H9 (cell line): Measurements from ENCODE around the gene GRIA1. TPM values are rescaled to one million over a fixed set of nuclear protein-coding genes. Genes with fewer than 3 reads are reported as not detected.

Source experiments
- DNase-seq: peaks from one replicate; pipeline ENCODE4 v3.0.0-alpha.2; 2017
- H2AFZ ChIP-seq: one replicate; pipeline ENCODE4 v1.6.1; 2013; ENCODE audit warnings: mild to moderate bottlenecking, low read length, control low read depth, moderate library complexity
- H2AK5ac ChIP-seq: 2 replicates; pipeline ENCODE4 v1.6.1; 2013; ENCODE audit warnings: low read length, control low read depth, mixed read lengths; ENCODE audit not compliant: insufficient read length
- H2BK120ac ChIP-seq: one replicate; pipeline ENCODE4 v1.6.1; 2013; ENCODE audit warnings: low read depth, mild to moderate bottlenecking, low read length, control low read depth, inconsistent platforms; ENCODE audit not compliant: poor library complexity, severe bottlenecking
- H2BK12ac ChIP-seq: 2 replicates; pipeline ENCODE4 v1.6.1; 2013; ENCODE audit warnings: low read length, control low read depth, mixed read lengths, low read depth; ENCODE audit not compliant: insufficient read length
- H2BK15ac ChIP-seq: 2 replicates; pipeline ENCODE4 v1.6.1; 2013; ENCODE audit warnings: low read depth, low read length, control low read depth
- H2BK20ac ChIP-seq: one replicate; pipeline ENCODE4 v1.6.1; 2013; ENCODE audit warnings: low read depth, mild to moderate bottlenecking, low read length, control low read depth, inconsistent platforms; ENCODE audit not compliant: poor library complexity, severe bottlenecking
- H2BK5ac ChIP-seq: 2 replicates; pipeline ENCODE4 v1.6.1; 2013; ENCODE audit warnings: low read length, control low read depth, mixed read lengths; ENCODE audit not compliant: insufficient read length
- H3K14ac ChIP-seq: 2 replicates; pipeline ENCODE4 v1.6.1; 2013; ENCODE audit warnings: low read length, control low read depth; ENCODE audit not compliant: insufficient read depth
- H3K18ac ChIP-seq: 2 replicates; pipeline ENCODE4 v1.6.1; 2013; ENCODE audit warnings: low read depth, mild to moderate bottlenecking, mixed read lengths, low read length, control low read depth; ENCODE audit not compliant: insufficient read length
- H3K23ac ChIP-seq: 2 replicates; pipeline ENCODE4 v1.6.1; 2013; ENCODE audit warnings: low read length, control low read depth, mixed read lengths, low read depth; ENCODE audit not compliant: insufficient read length
- H3K23me2 ChIP-seq: 2 replicates; pipeline ENCODE4 v1.6.1; 2013; ENCODE audit warnings: low read depth, mild to moderate bottlenecking, mixed read lengths, low read length, control low read depth; ENCODE audit not compliant: insufficient read length, poor library complexity, severe bottlenecking
- H3K27ac ChIP-seq: 2 replicates; pipeline ENCODE4 v1.5.1; 2013; ENCODE audit warnings: low read length, control low read depth, mixed read lengths, low read depth; ENCODE audit not compliant: insufficient read length
- H3K27me3 ChIP-seq: 2 replicates; pipeline ENCODE4 v1.6.1; 2013; ENCODE audit warnings: low read length, control low read depth, inconsistent platforms; ENCODE audit not compliant: insufficient read depth
- H3K4ac ChIP-seq: 2 replicates; pipeline ENCODE4 v1.6.1; 2013; ENCODE audit warnings: low read depth, mild to moderate bottlenecking, control low read depth, inconsistent platforms, low read length, moderate library complexity
- H3K4me1 ChIP-seq: 2 replicates; pipeline ENCODE4 v1.6.1; 2013; ENCODE audit warnings: low read length, control low read depth, inconsistent platforms; ENCODE audit not compliant: insufficient read depth
- H3K4me2 ChIP-seq: 2 replicates; pipeline ENCODE4 v1.6.1; 2013; ENCODE audit warnings: low read length, control low read depth, mixed read lengths; ENCODE audit not compliant: insufficient read length, insufficient read depth
- H3K56ac ChIP-seq: 2 replicates; pipeline ENCODE4 v1.6.1; 2013; ENCODE audit warnings: low read depth, mild to moderate bottlenecking, mixed read lengths, low read length, control low read depth; ENCODE audit not compliant: insufficient read length
- H3K79me1 ChIP-seq: 2 replicates; pipeline ENCODE4 v1.6.1; 2013; ENCODE audit warnings: low read depth, mild to moderate bottlenecking, moderate library complexity, low read length, control low read depth, inconsistent platforms; ENCODE audit not compliant: insufficient read depth, poor library complexity, severe bottlenecking
- H3K79me2 ChIP-seq: 2 replicates; pipeline ENCODE4 v1.6.1; 2013; ENCODE audit warnings: low read length, control low read depth, inconsistent platforms; ENCODE audit not compliant: insufficient read depth
- H3K9ac ChIP-seq: 2 replicates; pipeline ENCODE4 v1.6.1; 2013; ENCODE audit warnings: low read length, control low read depth, mixed read lengths; ENCODE audit not compliant: insufficient read length; ENCODE audit errors: extremely low read depth
- H3K9me3 ChIP-seq: one replicate; pipeline ENCODE4 v1.6.1; 2013; ENCODE audit warnings: low read depth, low read length, inconsistent platforms; ENCODE audit not compliant: control insufficient read depth
- H3T11ph ChIP-seq: one replicate; pipeline ENCODE4 v1.6.1; 2013; ENCODE audit warnings: mild to moderate bottlenecking, low read length, control low read depth, inconsistent platforms
- H4K20me1 ChIP-seq: one replicate; pipeline ENCODE4 v1.6.1; 2013; ENCODE audit not compliant: control insufficient read depth, insufficient read length, insufficient read depth
- H4K5ac ChIP-seq: 2 replicates; pipeline ENCODE4 v1.6.1; 2013; ENCODE audit warnings: low read depth, mild to moderate bottlenecking, mixed read lengths, low read length, control low read depth; ENCODE audit not compliant: insufficient read length
- H4K8ac ChIP-seq: replicated peaks from 2 replicates; pipeline ENCODE4 v1.6.1; 2013; ENCODE audit warnings: low read length, control low read depth, mixed read lengths, low read depth; ENCODE audit not compliant: insufficient read length
- H4K91ac ChIP-seq: 2 replicates; pipeline ENCODE4 v1.6.1; 2013; ENCODE audit warnings: low read depth, mild to moderate bottlenecking, moderate library complexity, mixed read lengths, low read length, control low read depth; ENCODE audit not compliant: insufficient read length
- H3K27ac Mint-ChIP-seq, 3 experiments: 2 replicates in 2 of 3; 3 replicates in 1 of 3; pipeline ENCODE4 v1.8.0; 2020 to 2021; ENCODE audit warnings: mixed read lengths in 3 of 3, mild to moderate bottlenecking in 1 of 3, moderate library complexity in 1 of 3
- H3K27me3 Mint-ChIP-seq: 2 replicates; pipeline ENCODE4 v1.8.0; 2021; ENCODE audit warnings: low read depth, mild to moderate bottlenecking, moderate library complexity, mixed read lengths
- H3K36me3 Mint-ChIP-seq, 3 experiments: 2 replicates in 2 of 3; 3 replicates in 1 of 3; pipeline ENCODE4 v1.8.0; 2020 to 2021; ENCODE audit warnings: low read depth in 3 of 3, mixed read lengths in 3 of 3; ENCODE audit not compliant: insufficient read depth in 1 of 3
- H3K4me1 Mint-ChIP-seq, 2 experiments: 2 replicates each; pipeline ENCODE4 v1.8.0; 2020; ENCODE audit warnings: mixed read lengths in 2 of 2
- H3K4me3 Mint-ChIP-seq, 2 experiments: 2 replicates in 1 of 2; 3 replicates in 1 of 2; pipeline ENCODE4 v1.8.0; 2020 to 2021; ENCODE audit warnings: mild to moderate bottlenecking in 2 of 2, mixed read lengths in 2 of 2, moderate library complexity in 1 of 2
- H3K9me3 Mint-ChIP-seq, 2 experiments: 2 replicates in 1 of 2; 3 replicates in 1 of 2; pipeline ENCODE4 v1.8.0; 2020; ENCODE audit warnings: mild to moderate bottlenecking in 2 of 2, mixed read lengths in 2 of 2, moderate library complexity in 1 of 2
- CTCF ChIP-seq: fragments of 200-600 bp; sonication (generic); conservative IDR thresholded peaks from 3 replicates; pipeline ENCODE4 v1.8.0; 2021; ENCODE audit warnings: antibody characterized with exemption, mild to moderate bottlenecking
- WGBS: extraction: QIAGEN DNeasy Blood & Tissue Kit; methylation state at CpG from one replicate; pipeline ENCODE4 v1.1.7; 2013; ENCODE audit warnings: missing lambda C conversion rate, low lambda C conversion rate, mixed read lengths; ENCODE audit not compliant: insufficient read length; ENCODE audit errors: extremely low coverage; 5-methylcytosine and 5-hydroxymethylcytosine counted together
- total RNA-seq: library from RNA; stranded (reverse); gene quantifications from 2 replicates; pipeline ENCODE4 v1.2.1, GENCODE V29; 2021

The GRIA1 gene
- total RNA-seq, 1 experiment from 2014 or later = 0.52 TPM

GRCh38 chr5:153491856-153492255 lies 1.4 kb downstream of the GRIA1 start:
- no peak overlapping the region for H2BK12ac ChIP-seq
- no CpG with 5 or more reads among the region's 8 CpGs for WGBS
- no peaks in the 10 kb centered on the region for H4K20me1 ChIP-seq
- H3K9me3 ChIP-seq = no peaks in the 10 kb centered on the region
- no peak overlapping the region for H3K27ac Mint-ChIP-seq
- H4K8ac ChIP-seq = no peak overlapping the region
- H3K56ac ChIP-seq = no peak overlapping the region
- H3K27ac ChIP-seq = no peak overlapping the region
- no peak overlapping the region for H2BK15ac ChIP-seq
- no peaks in the 10 kb centered on the region for H3K9me3 Mint-ChIP-seq
- H3K27me3 Mint-ChIP-seq = peaks cover 31% of the 10 kb centered on the region
- H3K9ac ChIP-seq = no peak overlapping the region
- no peaks in the 10 kb centered on the region for H3K79me2 ChIP-seq
- no peak overlapping the region for H2BK5ac ChIP-seq
- no peaks in the 10 kb centered on the region; the same call in 1 of the 2 replicates for H3K27me3 ChIP-seq
- H3K23me2 ChIP-seq = peaks cover 8% of the 10 kb centered on the region
- DNase-seq = no peak
- no peak overlapping the region for H3K14ac ChIP-seq
- H2BK20ac ChIP-seq = no peak overlapping the region
- H3K23ac ChIP-seq = no peak overlapping the region
- H3K4me2 ChIP-seq = no peak overlapping the region
- H3K18ac ChIP-seq = no peak overlapping the region
- no peak overlapping the region for H2AK5ac ChIP-seq
- no peak overlapping the region for H3T11ph ChIP-seq
- no peak overlapping the region for H3K4ac ChIP-seq
- no peak overlapping the region for H4K5ac ChIP-seq
- no peaks in the 10 kb centered on the region for H3K79me1 ChIP-seq
- peak overlapping the region in 1 of 2 experiments; percentile 81; a peak in 3 of 5 replicates for H3K4me3 Mint-ChIP-seq
- H3K4me1 ChIP-seq = no peaks in the 10 kb centered on the region
- no peak for TF ChIP-seq CTCF
- no peaks in the 10 kb centered on the region for H3K36me3 Mint-ChIP-seq
- no peak overlapping the region for H4K91ac ChIP-seq
- H2BK120ac ChIP-seq = no peak overlapping the region
- H2AFZ ChIP-seq = no peak overlapping the region
- peaks cover 30 to 32% of the 10 kb centered on the region in 2 experiments for H3K4me1 Mint-ChIP-seq
